BE2C (cell line): ENCODE data around the gene LINC00305.

ENCODE experiments used
- DNase-seq: peaks from one replicate; pipeline ENCODE4 v3.0.0-alpha.2; 2020
- H3K27me3 ChIP-seq: fragments of 250-450 bp; sonication (Bioruptor Pico); 2 replicates; pipeline ENCODE4 v1.5.1; 2020; ENCODE audit warnings: mild to moderate bottlenecking
- H3K36me3 ChIP-seq: fragments of 250-450 bp; sonication (Bioruptor Pico); 2 replicates; pipeline ENCODE4 v1.5.1; 2020; ENCODE audit warnings: mild to moderate bottlenecking
- H3K4me1 ChIP-seq: fragments of 250-450 bp; sonication (Bioruptor Pico); 2 replicates; pipeline ENCODE4 v1.5.1; 2020
- H3K4me3 ChIP-seq: 2 replicates; pipeline ENCODE4 v1.5.1; 2011; ENCODE audit warnings: low read depth, low read length
- H3K9me3 ChIP-seq: fragments of 250-450 bp; sonication (Bioruptor Pico); 2 replicates; pipeline ENCODE4 v1.5.1; 2020
- TF ChIP-seq, protein P1 (sequence below): IDR thresholded peaks from 2 replicates; pipeline ENCODE4 v1.5.1; 2012; ENCODE audit warnings: mild to moderate bottlenecking, low read depth, low read length

The LINC00305 gene

DNA sequence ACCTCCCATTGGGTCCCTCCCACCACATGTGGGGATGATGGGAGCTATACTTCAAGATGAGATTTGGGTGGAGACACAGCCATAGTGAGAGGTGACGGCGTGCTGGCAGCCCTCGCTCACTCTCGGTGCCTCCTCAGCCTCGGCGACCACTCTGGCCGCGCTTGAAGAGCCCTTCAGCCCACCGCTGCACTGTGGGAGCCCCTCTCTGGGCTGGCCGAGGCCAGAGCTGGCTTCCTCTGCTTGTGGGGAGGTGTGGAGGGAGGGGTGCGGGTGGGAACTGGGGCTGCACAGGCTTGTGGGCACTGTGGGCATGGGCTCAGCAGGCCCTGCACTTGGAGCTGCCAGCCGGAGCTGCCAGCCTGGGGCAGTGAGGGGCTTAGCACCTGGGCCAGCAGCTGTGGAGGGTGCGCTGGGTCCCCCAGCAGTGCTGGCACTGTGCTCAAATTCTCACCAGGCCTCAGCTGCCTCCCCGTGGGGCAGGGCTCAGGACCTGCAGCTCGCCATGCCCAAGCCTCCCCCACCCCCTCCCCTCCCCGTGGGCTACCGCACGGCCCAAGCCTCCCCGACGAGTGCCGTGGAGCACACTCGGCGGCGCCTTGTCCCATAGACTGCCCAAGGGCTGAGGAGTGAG is 106.0 kb downstream of the LINC00305 start:
- no peak overlapping the region for H3K4me3 ChIP-seq
- TF ChIP-seq, protein P1, sequence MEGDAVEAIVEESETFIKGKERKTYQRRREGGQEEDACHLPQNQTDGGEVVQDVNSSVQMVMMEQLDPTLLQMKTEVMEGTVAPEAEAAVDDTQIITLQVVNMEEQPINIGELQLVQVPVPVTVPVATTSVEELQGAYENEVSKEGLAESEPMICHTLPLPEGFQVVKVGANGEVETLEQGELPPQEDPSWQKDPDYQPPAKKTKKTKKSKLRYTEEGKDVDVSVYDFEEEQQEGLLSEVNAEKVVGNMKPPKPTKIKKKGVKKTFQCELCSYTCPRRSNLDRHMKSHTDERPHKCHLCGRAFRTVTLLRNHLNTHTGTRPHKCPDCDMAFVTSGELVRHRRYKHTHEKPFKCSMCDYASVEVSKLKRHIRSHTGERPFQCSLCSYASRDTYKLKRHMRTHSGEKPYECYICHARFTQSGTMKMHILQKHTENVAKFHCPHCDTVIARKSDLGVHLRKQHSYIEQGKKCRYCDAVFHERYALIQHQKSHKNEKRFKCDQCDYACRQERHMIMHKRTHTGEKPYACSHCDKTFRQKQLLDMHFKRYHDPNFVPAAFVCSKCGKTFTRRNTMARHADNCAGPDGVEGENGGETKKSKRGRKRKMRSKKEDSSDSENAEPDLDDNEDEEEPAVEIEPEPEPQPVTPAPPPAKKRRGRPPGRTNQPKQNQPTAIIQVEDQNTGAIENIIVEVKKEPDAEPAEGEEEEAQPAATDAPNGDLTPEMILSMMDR: no peak
- no peaks in the 10 kb centered on the region for H3K4me1 ChIP-seq
- no peak for DNase-seq
- H3K36me3 ChIP-seq: no peaks in the 10 kb centered on the region
- H3K9me3 ChIP-seq: no peaks in the 10 kb centered on the region
- no peaks in the 10 kb centered on the region for H3K27me3 ChIP-seq

DNA sequence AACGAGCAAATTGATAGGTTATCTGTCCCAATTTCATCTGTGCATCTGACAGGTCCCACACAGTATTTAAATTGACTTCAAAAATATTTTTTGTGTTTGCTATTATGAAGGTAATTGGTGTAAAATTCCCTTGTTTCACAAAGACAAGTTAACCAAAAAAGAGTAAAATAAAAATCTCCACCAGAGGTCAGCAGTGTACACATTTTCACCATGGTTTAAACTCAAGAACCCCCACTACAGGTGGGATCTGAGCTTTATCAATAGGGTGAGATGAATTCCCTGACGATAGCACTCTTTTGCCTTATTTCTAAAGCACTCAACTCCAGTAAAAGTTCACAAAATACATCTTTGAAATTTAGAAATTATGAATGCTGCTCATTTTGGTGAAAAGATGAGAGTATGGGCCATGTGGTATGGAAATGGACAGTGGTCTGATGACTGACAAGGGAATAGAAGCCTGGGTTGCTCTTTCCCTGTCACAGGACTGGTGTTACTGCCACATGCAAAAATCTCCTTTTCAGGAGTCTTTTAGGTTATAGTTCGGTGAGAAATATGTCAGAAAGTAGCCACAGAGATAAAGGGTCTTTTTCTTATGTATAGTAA is 111.0 kb downstream of the LINC00305 start:
- TF ChIP-seq, protein P1: peak; percentile 54
- Histone ChIP-seq H3K27me3 (no peaks in the 10 kb centered on the region), H3K4me3 (no peak overlapping the region), H3K4me1 (no peaks in the 10 kb centered on the region), H3K9me3 (no peaks in the 10 kb centered on the region), H3K36me3 (no peaks in the 10 kb centered on the region)
- no peak for DNase-seq

DNA sequence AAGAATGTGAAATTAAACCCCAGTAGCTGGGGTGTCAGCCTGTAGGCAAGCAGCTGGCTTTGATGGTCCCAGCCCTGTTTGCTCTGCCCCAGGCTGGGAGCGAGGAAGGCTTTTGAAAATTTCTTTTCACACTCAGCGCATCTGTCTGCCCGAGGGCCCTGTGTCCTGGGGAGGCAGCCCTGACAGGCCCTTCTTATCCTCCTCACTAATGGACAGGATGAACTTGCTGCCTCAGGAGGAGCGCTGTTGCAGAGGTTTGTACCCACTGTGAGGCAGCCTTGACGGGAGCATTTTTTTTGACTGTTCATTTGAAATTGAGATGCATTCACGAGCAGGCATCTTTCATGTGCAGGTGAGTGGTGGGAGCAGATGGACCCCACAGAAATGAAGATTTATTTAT is 116.6 kb downstream of the LINC00305 start:
- DNase-seq: no peak
- no peaks in the 10 kb centered on the region for H3K36me3 ChIP-seq
- no peak overlapping the region for H3K4me3 ChIP-seq
- H3K4me1 ChIP-seq: no peaks in the 10 kb centered on the region
- TF ChIP-seq, protein P1: no peak
- no peaks in the 10 kb centered on the region for H3K9me3 ChIP-seq
- no peaks in the 10 kb centered on the region for H3K27me3 ChIP-seq

DNA sequence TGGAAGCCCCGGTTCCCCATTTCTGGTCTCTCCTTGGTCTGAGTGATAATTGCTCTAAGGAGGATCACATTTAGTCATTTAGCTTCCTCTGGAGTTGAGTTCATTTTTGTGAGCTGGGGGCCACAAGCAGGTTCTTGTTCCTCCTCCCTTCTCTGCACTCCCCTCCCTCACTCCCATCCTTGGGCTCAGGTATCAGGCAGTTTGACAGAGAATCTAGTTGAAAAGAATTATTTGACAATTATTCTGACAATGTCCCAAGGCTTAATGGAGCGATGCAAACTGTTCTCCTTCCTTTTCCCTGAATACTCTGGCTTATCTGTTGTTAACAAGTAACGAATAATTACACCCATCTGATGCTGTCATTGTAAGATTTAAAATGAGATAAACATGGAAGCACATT is 117.5 kb downstream of the LINC00305 start:
- TF ChIP-seq, protein P1: no peak
- Histone ChIP-seq H3K4me1 (no peaks in the 10 kb centered on the region), H3K9me3 (no peaks in the 10 kb centered on the region), H3K4me3 (no peak overlapping the region), H3K27me3 (no peaks in the 10 kb centered on the region), H3K36me3 (no peaks in the 10 kb centered on the region)
- DNase-seq: no peak
